IPS-20b (cell line): ENCODE measurements around the gene VCP.

Experiments
- H3K27ac ChIP-seq: one replicate; pipeline ENCODE4 v1.5.1; 2013; ENCODE audit warnings: low read length
- H3K27me3 ChIP-seq: 2 replicates; pipeline ENCODE4 v1.6.1; 2013; ENCODE audit warnings: mild to moderate bottlenecking, low read length, inconsistent platforms; ENCODE audit not compliant: insufficient read depth
- H3K36me3 ChIP-seq: 2 replicates; pipeline ENCODE4 v1.6.1; 2013; ENCODE audit warnings: low read depth, mild to moderate bottlenecking, inconsistent platforms, low read length, moderate library complexity; ENCODE audit not compliant: insufficient read depth
- H3K4me1 ChIP-seq: 2 replicates; pipeline ENCODE4 v1.6.1; 2013; ENCODE audit warnings: mild to moderate bottlenecking, control low read depth, inconsistent platforms, low read length, moderate library complexity; ENCODE audit not compliant: insufficient read depth
- H3K4me3 ChIP-seq: 2 replicates; pipeline ENCODE4 v1.5.1; 2013; ENCODE audit warnings: mild to moderate bottlenecking, low read length, inconsistent platforms
- H3K9ac ChIP-seq: 2 replicates; pipeline ENCODE4 v1.6.1; 2013; ENCODE audit warnings: low read depth, mild to moderate bottlenecking, inconsistent platforms, low read length, moderate library complexity
- H3K9me3 ChIP-seq: 2 replicates; pipeline ENCODE4 v1.6.1; 2013; ENCODE audit warnings: mild to moderate bottlenecking, low read depth, low read length, inconsistent platforms; ENCODE audit not compliant: insufficient read depth

The VCP gene

GRCh38 chr9:35074141-35074540 lies 1.7 kb upstream of the VCP start:
- Histone ChIP-seq H3K27me3 (no peaks in the 10 kb centered on the region), H3K9me3 (no peaks in the 10 kb centered on the region), H3K4me3 (no peak overlapping the region), H3K36me3 (peaks cover 59% of the 10 kb centered on the region), H3K4me1 (peaks cover 17% of the 10 kb centered on the region), H3K27ac (no peak overlapping the region), H3K9ac (no peak overlapping the region)

GRCh38 chr9:35073279-35073612 lies 821 bp upstream of the VCP start:
- peaks cover 68% of the 10 kb centered on the region for H3K36me3 ChIP-seq
- H3K27me3 ChIP-seq: no peaks in the 10 kb centered on the region
- H3K9ac ChIP-seq: peak overlapping the region; percentile 42; the same call in 1 of the 2 replicates
- H3K4me1 ChIP-seq: peaks cover 10% of the 10 kb centered on the region
- H3K9me3 ChIP-seq: no peaks in the 10 kb centered on the region
- H3K27ac ChIP-seq: no peak overlapping the region
- peak overlapping the region; percentile 33; the same call in 1 of the 2 replicates for H3K4me3 ChIP-seq

GRCh38 chr9:35071814-35072460 lies 488 bp downstream of the VCP start:
- H3K4me3 ChIP-seq: peak overlapping the region; percentile 99
- peak overlapping the region; percentile 99 for H3K9ac ChIP-seq
- peaks cover 9% of the 10 kb centered on the region for H3K4me1 ChIP-seq
- no peaks in the 10 kb centered on the region for H3K9me3 ChIP-seq
- H3K27ac ChIP-seq: peak overlapping the region; percentile 72
- H3K27me3 ChIP-seq: no peaks in the 10 kb centered on the region
- peaks cover 75% of the 10 kb centered on the region for H3K36me3 ChIP-seq

GRCh38 chr9:35070823-35071813 lies 1.3 kb downstream of the VCP start:
- H3K9me3 ChIP-seq: no peaks in the 10 kb centered on the region
- H3K36me3 ChIP-seq: peaks cover 75% of the 10 kb centered on the region
- peak overlapping the region; percentile 99 for H3K9ac ChIP-seq

GRCh38 chr9:35069020-35069419 lies 3.4 kb downstream of the VCP start:
- no peak overlapping the region for H3K9ac ChIP-seq
- H3K9me3 ChIP-seq: no peaks in the 10 kb centered on the region
- peaks cover 75% of the 10 kb centered on the region for H3K36me3 ChIP-seq
- H3K4me3 ChIP-seq: no peak overlapping the region
- no peak overlapping the region for H3K27ac ChIP-seq
- no peaks in the 10 kb centered on the region for H3K27me3 ChIP-seq
- H3K4me1 ChIP-seq: peaks cover 9% of the 10 kb centered on the region

More at GRCh38 chr9:35070823-35071813, 1.3 kb downstream of the VCP start:
- Histone ChIP-seq H3K4me3 (peak overlapping the region; percentile 99), H3K27ac (peak overlapping the region; percentile 72), H3K4me1 (peaks cover 9% of the 10 kb centered on the region), H3K27me3 (no peaks in the 10 kb centered on the region)

GRCh38 chr9:35067056-35067455 lies 5.4 kb downstream of the VCP start:
- H3K9ac ChIP-seq: no peak overlapping the region
- no peak overlapping the region for H3K4me3 ChIP-seq
- H3K27ac ChIP-seq: no peak overlapping the region
- H3K36me3 ChIP-seq: peaks cover 85% of the 10 kb centered on the region
- H3K27me3 ChIP-seq: no peaks in the 10 kb centered on the region
- H3K9me3 ChIP-seq: no peaks in the 10 kb centered on the region
- peaks cover 9% of the 10 kb centered on the region for H3K4me1 ChIP-seq

GRCh38 chr9:35060548-35061207 lies 11.7 kb downstream of the VCP start:
- Histone ChIP-seq H3K4me1 (no peaks in the 10 kb centered on the region), H3K27me3 (no peaks in the 10 kb centered on the region)

GRCh38 chr9:35059438-35059837 lies 13.0 kb downstream of the VCP start:
- H3K27ac ChIP-seq: no peak overlapping the region
- no peaks in the 10 kb centered on the region for H3K4me1 ChIP-seq
- no peak overlapping the region for H3K9ac ChIP-seq
- no peak overlapping the region for H3K4me3 ChIP-seq
- no peaks in the 10 kb centered on the region for H3K27me3 ChIP-seq
- H3K36me3 ChIP-seq: peaks cover 96% of the 10 kb centered on the region
- H3K9me3 ChIP-seq: no peaks in the 10 kb centered on the region

More at GRCh38 chr9:35060548-35061207, 11.7 kb downstream of the VCP start:
- no peak overlapping the region for H3K9ac ChIP-seq
- peaks cover 100% of the 10 kb centered on the region for H3K36me3 ChIP-seq
- H3K9me3 ChIP-seq: no peaks in the 10 kb centered on the region
- H3K27ac ChIP-seq: no peak overlapping the region
- no peak overlapping the region for H3K4me3 ChIP-seq

GRCh38 chr9:35057271-35057620 lies 15.2 kb downstream of the VCP start:
- Histone ChIP-seq H3K27me3 (no peaks in the 10 kb centered on the region), H3K4me1 (no peaks in the 10 kb centered on the region), H3K9me3 (no peaks in the 10 kb centered on the region), H3K27ac (no peak overlapping the region), H3K36me3 (peaks cover 76% of the 10 kb centered on the region), H3K4me3 (no peak overlapping the region), H3K9ac (no peak overlapping the region)

GRCh38 chr9:35056571-35057270 lies 15.7 kb downstream of the VCP start:
- no peaks in the 10 kb centered on the region for H3K27me3 ChIP-seq

More at GRCh38 chr9:35056571-35057270, 15.7 kb downstream of the VCP start:
- Histone ChIP-seq H3K4me3 (no peak overlapping the region), H3K9me3 (no peaks in the 10 kb centered on the region), H3K9ac (no peak overlapping the region), H3K4me1 (no peaks in the 10 kb centered on the region), H3K36me3 (peaks cover 75% of the 10 kb centered on the region), H3K27ac (no peak overlapping the region)
